ENCODE results near the gene LSS. TPM values are rescaled to one million over a fixed set of nuclear protein-coding genes. Genes with fewer than 3 reads are reported as not detected.

LSS gene
- total RNA-seq, 1 experiment from 2014 or later = 45.7 TPM

DNA sequence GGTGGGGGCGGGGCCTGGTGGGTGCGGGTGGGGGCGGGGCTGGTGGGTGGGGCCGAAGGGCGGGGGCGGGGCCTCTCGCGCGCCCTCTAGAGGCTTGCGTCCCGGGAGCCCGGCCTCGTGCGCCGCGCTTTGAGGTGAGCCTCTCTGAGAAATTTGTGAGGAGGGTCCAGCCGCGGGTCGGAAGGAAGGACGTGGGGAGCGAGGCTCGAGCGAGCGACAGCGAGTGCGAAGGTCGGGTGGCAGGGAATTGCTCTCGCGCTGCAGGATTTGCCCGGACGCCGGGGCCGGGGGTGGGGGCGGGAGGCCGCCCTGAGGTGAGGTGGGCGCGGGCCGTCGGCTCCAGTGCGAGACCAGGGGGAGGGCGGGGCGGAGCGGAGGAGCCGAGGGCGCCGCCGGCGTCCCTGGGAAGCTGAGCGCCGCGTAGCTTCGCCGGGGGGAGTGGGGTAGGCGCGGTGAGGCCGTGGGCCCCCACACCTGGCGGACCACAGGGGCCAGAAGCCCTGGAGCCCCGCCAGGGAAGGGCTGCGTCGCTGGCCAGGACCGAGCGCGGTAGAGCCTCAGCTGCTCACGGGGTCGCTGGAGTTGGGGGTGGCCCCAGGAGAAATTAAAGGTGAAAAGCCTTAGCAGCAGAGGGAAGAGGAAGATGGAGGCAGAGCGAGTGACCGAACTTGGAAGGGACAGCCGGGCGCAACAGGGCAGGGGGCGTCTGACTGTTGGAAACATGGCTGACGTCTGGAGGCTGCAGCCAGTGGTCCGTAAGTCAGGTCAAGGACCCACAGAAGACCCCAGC, 754 bp upstream of the LSS start:
- Histone ChIP-seq H3K4me2 (ENCODE audit: low read length) (peak overlapping the region; percentile 86), H3K27me3 (ENCODE audit: low read length) (no peaks in the 10 kb centered on the region), H3K9ac (ENCODE audit: low read length) (peak overlapping the region; percentile 84), H2AFZ (ENCODE audit: low read length) (peak overlapping the region; percentile 93), H3K4me3 (ENCODE audit: low read length) (peak overlapping the region; percentile 86), H3F3A (ENCODE audit: low read length, unreplicated experiment) (no peaks in the 10 kb centered on the region), H3K4me1 (ENCODE audit: insufficient read depth, low read length) (peaks cover 32% of the 10 kb centered on the region), H3K9me3 (ENCODE audit: low read length) (no peaks in the 10 kb centered on the region), H3K79me2 (ENCODE audit: low read length) (peaks cover 52% of the 10 kb centered on the region), H3K27ac (ENCODE audit: low read length) (peak overlapping the region; percentile 33; the same call in 1 of the 2 replicates), H3K9me2 (replicated peaks; ENCODE audit: low read length) (no peaks in the 10 kb centered on the region), H3K36me3 (ENCODE audit: low read depth, low read length) (0 out of 2 replicates have a peak, but pooled peaks cover 16% of the 10 kb centered on the region), H4K20me1 (ENCODE audit: low read length) (peaks cover 15% of the 10 kb centered on the region; the same call in 1 of the 2 replicates)
- TF ChIP-seq EZH2phosphoT487 (IDR thresholded peaks at IDR 0.05; ENCODE audit: borderline replicate concordance, low read length) (no peak), EZH2 (IDR thresholded peaks at IDR 0.05; ENCODE audit: low read length, unreplicated experiment) (no peak)
- TF ChIP-seq, protein P1, sequence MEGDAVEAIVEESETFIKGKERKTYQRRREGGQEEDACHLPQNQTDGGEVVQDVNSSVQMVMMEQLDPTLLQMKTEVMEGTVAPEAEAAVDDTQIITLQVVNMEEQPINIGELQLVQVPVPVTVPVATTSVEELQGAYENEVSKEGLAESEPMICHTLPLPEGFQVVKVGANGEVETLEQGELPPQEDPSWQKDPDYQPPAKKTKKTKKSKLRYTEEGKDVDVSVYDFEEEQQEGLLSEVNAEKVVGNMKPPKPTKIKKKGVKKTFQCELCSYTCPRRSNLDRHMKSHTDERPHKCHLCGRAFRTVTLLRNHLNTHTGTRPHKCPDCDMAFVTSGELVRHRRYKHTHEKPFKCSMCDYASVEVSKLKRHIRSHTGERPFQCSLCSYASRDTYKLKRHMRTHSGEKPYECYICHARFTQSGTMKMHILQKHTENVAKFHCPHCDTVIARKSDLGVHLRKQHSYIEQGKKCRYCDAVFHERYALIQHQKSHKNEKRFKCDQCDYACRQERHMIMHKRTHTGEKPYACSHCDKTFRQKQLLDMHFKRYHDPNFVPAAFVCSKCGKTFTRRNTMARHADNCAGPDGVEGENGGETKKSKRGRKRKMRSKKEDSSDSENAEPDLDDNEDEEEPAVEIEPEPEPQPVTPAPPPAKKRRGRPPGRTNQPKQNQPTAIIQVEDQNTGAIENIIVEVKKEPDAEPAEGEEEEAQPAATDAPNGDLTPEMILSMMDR (conservative IDR thresholded peaks at IDR 0.05; ENCODE audit: low read depth, low read length) = peak; percentile 51
- BruUV-seq (replicated peaks) = no TSS peak
- intact Hi-C loops (cut with micrococcal nuclease) = loop anchor here (5.0 kb wide), 1 partner anchor 93 kb away; the partner anchor contains the start of genes C21orf58 and PCNT
- DNase-seq (peak; percentile 37), ATAC-seq (peak; percentile 35)
- ChIA-PET POLR2A (ENCODE audit: unreplicated experiment) (no interaction called here), CTCF (interaction anchor here (0.6 to 1.0 kb wide), 2 partner anchors 86 to 256 kb away, joined by 3 to 8 read pairs; no protein-coding TSS in a partner anchor)

DNA sequence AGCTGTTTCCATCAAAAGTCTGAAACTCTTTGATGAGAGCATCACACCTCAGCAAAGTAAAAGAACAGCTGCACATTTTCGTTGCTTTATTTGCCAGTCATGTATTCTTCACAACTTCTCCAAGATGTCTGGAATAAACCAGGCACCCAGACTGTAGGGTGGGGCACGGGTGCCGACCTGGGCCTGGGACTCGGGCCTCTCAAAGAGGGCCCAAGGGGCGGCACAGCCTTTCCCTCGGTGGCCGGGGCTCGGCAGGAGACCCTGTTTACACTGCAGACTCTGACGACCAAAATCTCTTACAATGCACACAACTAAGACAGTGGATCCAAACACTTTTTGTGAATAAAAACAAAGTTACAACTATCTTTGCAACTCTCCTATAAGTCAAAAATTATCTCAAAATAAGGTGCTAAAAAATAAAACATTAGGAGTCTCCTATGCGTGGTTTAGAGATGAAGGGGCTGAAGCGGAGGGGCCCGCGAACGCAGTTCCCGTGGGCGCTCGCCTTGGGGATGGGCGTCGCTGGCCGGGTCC, 696 bp downstream of the LSS start:
- intact Hi-C loops (cut with micrococcal nuclease) = loop anchor here (2.0 to 5.0 kb wide), 4 partner anchors 43 to 94 kb away; partner anchors contain the start of genes C21orf58, MCM3AP, PCNT and SPATC1L
- Histone ChIP-seq H3K4me3 (ENCODE audit: low read length) (peak overlapping the region; percentile 72), H3K9me2 (replicated peaks; ENCODE audit: low read length) (no peaks in the 10 kb centered on the region), H3K79me2 (ENCODE audit: low read length) (peaks cover 53% of the 10 kb centered on the region), H3K9me3 (ENCODE audit: low read length) (no peaks in the 10 kb centered on the region), H3K4me2 (ENCODE audit: low read length) (peak overlapping the region; percentile 94), H3K27me3 (ENCODE audit: low read length) (no peaks in the 10 kb centered on the region), H3K36me3 (ENCODE audit: low read depth, low read length) (0 out of 2 replicates have a peak, but pooled peaks cover 8% of the 10 kb centered on the region), H4K20me1 (ENCODE audit: low read length) (peaks cover 15% of the 10 kb centered on the region; the same call in 1 of the 2 replicates), H3K4me1 (ENCODE audit: insufficient read depth, low read length) (peaks cover 32% of the 10 kb centered on the region), H3K9ac (ENCODE audit: low read length) (peak overlapping the region; percentile 76), H3F3A (ENCODE audit: low read length, unreplicated experiment) (no peaks in the 10 kb centered on the region), H2AFZ (ENCODE audit: low read length) (peak overlapping the region; percentile 79), H3K27ac (ENCODE audit: low read length) (peak overlapping the region; percentile 14; the same call in 1 of the 2 replicates)
- POLR2A ChIA-PET (ENCODE audit: unreplicated experiment) = interaction anchor here (0.6 kb wide), 2 partner anchors 51 to 280 kb away, joined by 4 to 13 read pairs; no protein-coding TSS in a partner anchor
- ATAC-seq (no peak), DNase-seq (no peak)
- CTCF ChIA-PET = interaction anchor here (0.7 to 1.5 kb wide), 3 partner anchors 84 to 272 kb away, joined by 3 to 5 read pairs (median 4); no protein-coding TSS in a partner anchor
- BruUV-seq (replicated peaks) = TSS peak; percentile 26
- no peak for TF ChIP-seq EZH2phosphoT487 (IDR thresholded peaks at IDR 0.05; ENCODE audit: borderline replicate concordance, low read length)
- TF ChIP-seq EZH2 (IDR thresholded peaks at IDR 0.05; ENCODE audit: low read length, unreplicated experiment) = no peak
